ENCODE results near the gene PLXNB2. TPM values are rescaled to one million over a fixed set of nuclear protein-coding genes. Genes with fewer than 3 reads are reported as not detected.

PLXNB2 gene
- total and polyA plus RNA-seq, 2 donors (not counting 1 experiment from before 2014, with no cell fraction given): 62.7 to 209 TPM

GRCh38 chr22:50245214-50246072 lies 62.0 kb downstream of the PLXNB2 start:
- H3K4me1 ChIP-seq (ENCODE audit: control insufficient read depth, extremely low read depth, insufficient read depth, low read length): peaks cover 20% of the 10 kb centered on the region
- H4K20me1 ChIP-seq (ENCODE audit: control insufficient read depth, extremely low read depth, insufficient read depth, low read length): no peaks in the 10 kb centered on the region
- peaks cover 30% of the 10 kb centered on the region for H3K36me3 ChIP-seq (ENCODE audit: control insufficient read depth, insufficient read depth, low read length)
- peaks cover 55% of the 10 kb centered on the region for H3K79me2 ChIP-seq (ENCODE audit: control insufficient read depth, insufficient read depth, low read length)
- peak overlapping the region; percentile 88 for H3K27ac ChIP-seq (ENCODE audit: insufficient read depth, low read length)
- no peak for DNase-seq (ENCODE audit: low read depth in 2 of 2)
- H2AFZ ChIP-seq (ENCODE audit: low read length): peak overlapping the region; percentile 59
- no peaks in the 10 kb centered on the region for H3K27me3 ChIP-seq (ENCODE audit: control insufficient read depth, insufficient read depth, low read length)
- peak overlapping the region; percentile 98 for H3K4me2 ChIP-seq (ENCODE audit: extremely low read depth, insufficient read depth, low read length)
- TF ChIP-seq CTCF (conservative IDR thresholded peaks at IDR 0.05 in 1 of 2, IDR thresholded peaks at IDR 0.05 in 1 of 2; ENCODE audit: low read depth in 1 of 2, low read length in 2 of 2): no peak
- no peak for TF ChIP-seq EZH2 (IDR thresholded peaks at IDR 0.05; ENCODE audit: low read length, missing control alignments)
- no peaks in the 10 kb centered on the region for H3K9me3 ChIP-seq (ENCODE audit: control insufficient read depth, insufficient read depth, low read depth, low read length)
- H3K9ac ChIP-seq (ENCODE audit: insufficient read depth, low read length): peak overlapping the region; percentile 94
- H3K4me3 ChIP-seq (replicated peaks in 1 of 4; ENCODE audit: control extremely low read depth in 1 of 4, insufficient read depth in 1 of 4, low read depth in 3 of 4, low read length in 4 of 4): peak overlapping the region; percentile 93 to 100 (median 95)

- Histone ChIP-seq H3K27ac (ENCODE audit: insufficient read depth, low read length) (peak within 1 kb of the TSS; percentile 88), H3K4me2 (ENCODE audit: extremely low read depth, insufficient read depth, low read length) (peak within 1 kb of the TSS; percentile 98), H3K79me2 (ENCODE audit: control insufficient read depth, insufficient read depth, low read length) (peaks cover 58% of the 10 kb centered on the region), H3K9ac (ENCODE audit: insufficient read depth, low read length) (peak within 1 kb of the TSS; percentile 94), H3K36me3 (ENCODE audit: control insufficient read depth, insufficient read depth, low read length) (peaks cover 35% of the 10 kb centered on the region), H3K27me3 (ENCODE audit: control insufficient read depth, insufficient read depth, low read length) (no peaks in the 10 kb centered on the region), H3K9me3 (ENCODE audit: control insufficient read depth, insufficient read depth, low read depth, low read length) (no peaks in the 10 kb centered on the region), H2AFZ (ENCODE audit: low read length) (peak within 1 kb of the TSS; percentile 95), H3K4me3 (replicated peaks in 1 of 4; ENCODE audit: control extremely low read depth in 1 of 4, insufficient read depth in 1 of 4, low read depth in 3 of 4, low read length in 4 of 4) (peak within 1 kb of the TSS; percentile 93 to 100 (median 95)), H3K4me1 (ENCODE audit: control insufficient read depth, extremely low read depth, insufficient read depth, low read length) (peaks cover 14% of the 10 kb centered on the region), H4K20me1 (ENCODE audit: control insufficient read depth, extremely low read depth, insufficient read depth, low read length) (no peaks in the 10 kb centered on the region)
- DNase-seq (ENCODE audit: low read depth in 2 of 2): peak; percentile 91 to 94
- TF ChIP-seq EZH2 (IDR thresholded peaks at IDR 0.05; ENCODE audit: low read length, missing control alignments): no peak
- no peak for TF ChIP-seq CTCF (conservative IDR thresholded peaks at IDR 0.05 in 1 of 2, IDR thresholded peaks at IDR 0.05 in 1 of 2; ENCODE audit: low read depth in 1 of 2, low read length in 2 of 2)
These were observed 62.8 kb downstream of the PLXNB2 start, which contains the start of gene TUBGCP6 for GRCh38 chr22:50244420-50245213. TUBGCP6 (minus strand) TSS chr22:50245023; CDS start chr22:50244459, 564 bp downstream.
